SK-MEL-5 (cell line): ENCODE measurements around the gene MIER1. TPM values are rescaled to one million over a fixed set of nuclear protein-coding genes. Genes with fewer than 3 reads are reported as not detected.

Experiments used
- DNase-seq: peaks from one replicate; pipeline ENCODE4 v3.0.0-alpha.2; 2016; ENCODE audit warnings: low read depth, low spot score
- in situ Hi-C: cut with HindIII; loops from 2 replicates; pipeline ENCODE4 v1.10.0; 2016; ENCODE audit warnings: low sequenced_read_pairs, high pct_unique_total_duplicates, low pct_unique_long_range_greater_than_20kb
- total RNA-seq: library from RNA; depleted of rRNA; stranded (reverse); fragments of >200 nt; shearing (Covaris generic); gene quantifications from 2 replicates; pipeline ENCODE4 v1.2.3, GENCODE V29; 2014; rRNA removed

The MIER1 gene
- total RNA-seq, 1 experiment from 2014 or later = 14.6 TPM

- in situ Hi-C loops = no loop called here
- DNase-seq = no peak
Measured at GRCh38 chr1:67020304-67020703, 95.5 kb downstream of the MIER1 start.

GRCh38 chr1:67020765-67021164 is 96.0 kb downstream of the MIER1 start:
- in situ Hi-C loops = no loop called here
- DNase-seq = no peak

GRCh38 chr1:67029472-67029871 is 104.7 kb downstream of the MIER1 start:
- no peak for DNase-seq
- in situ Hi-C loops = no loop called here

DNA sequence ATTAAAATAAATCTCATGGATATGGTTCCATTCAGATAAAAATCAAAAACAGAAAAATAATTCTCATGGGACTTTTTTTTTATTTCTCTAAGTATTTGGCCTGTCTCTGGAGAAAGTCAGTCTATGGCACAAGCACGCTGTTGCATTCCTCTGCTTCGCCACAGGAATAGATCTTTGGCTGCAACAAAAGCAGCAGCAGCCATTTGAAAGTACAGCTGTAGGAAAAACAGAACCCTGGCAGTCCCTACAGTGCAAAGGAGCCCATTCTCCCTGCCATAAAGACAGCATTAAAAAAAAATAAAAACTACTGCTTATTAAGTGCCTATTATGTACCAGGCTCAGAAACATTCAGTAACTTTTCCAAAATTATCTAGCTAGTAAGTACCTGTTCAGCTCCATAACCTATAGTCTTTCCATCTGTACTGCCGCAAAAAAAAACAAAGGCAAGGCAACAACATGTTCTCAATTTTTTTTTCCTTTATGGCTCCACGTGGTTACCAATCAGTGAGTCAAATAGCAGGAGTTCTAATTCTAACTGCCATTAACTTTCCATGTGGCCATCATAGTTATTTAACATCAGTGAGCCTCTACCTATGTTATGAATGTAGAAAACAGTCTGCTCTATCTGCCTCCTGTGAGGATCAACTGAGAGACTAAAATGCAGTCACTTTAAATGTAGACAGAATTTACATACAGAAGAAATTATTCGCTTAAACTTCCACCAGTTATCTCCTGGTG is 106.5 kb downstream of the MIER1 start:
- in situ Hi-C loops = no loop called here

GRCh38 chr1:67031859-67032247 is 107.1 kb downstream of the MIER1 start:
- DNase-seq = no peak
- in situ Hi-C loops = no loop called here

More for the DNA sequence above, 106.5 kb downstream of the MIER1 start:
- DNase-seq = no peak

Other genes starting within 250 kb of the MIER1 start
- not detected in 2 replicates for gene DYNLT5, start 172.5 kb upstream of the MIER1 start, total RNA-seq
- gene INSL5, start 123.7 kb upstream of the MIER1 start, total RNA-seq = not detected in 2 replicates
- 0.05 and 0.40 TPM in 2 replicates for gene DNAI4, start 134 bp upstream of the MIER1 start, total RNA-seq
- 5.4 TPM in 2 replicates for gene SLC35D1, start 129.2 kb downstream of the MIER1 start, total RNA-seq
- not detected in 2 replicates for gene C1orf141, start 210.0 kb downstream of the MIER1 start, total RNA-seq
- gene IL23R, start 241.5 kb downstream of the MIER1 start, total RNA-seq = 1.5 and 2.4 TPM in 2 replicates